Activated CD4-positive, alpha-beta T cell treated with anti-CD3 and anti-CD28 coated beads, Interleukin-2, amount 50 U/mL, for 16 hours (primary cell): ENCODE data around the gene TFCP2L1.

ENCODE experiments used
- DNase-seq: peaks from one replicate; pipeline ENCODE4 v3.0.0-alpha.2; 2020

TFCP2L1 gene

GRCh38 chr2:121212661-121213325 lies 72.2 kb downstream of the TFCP2L1 start:
- DNase-seq = no peak

GRCh38 chr2:121211689-121212151 lies 73.3 kb downstream of the TFCP2L1 start:
- DNase-seq = no peak

GRCh38 chr2:121211251-121211650 lies 73.8 kb downstream of the TFCP2L1 start:
- DNase-seq = no peak

GRCh38 chr2:121210691-121211090 lies 74.3 kb downstream of the TFCP2L1 start:
- DNase-seq = no peak

- no peak for DNase-seq
Measured at GRCh38 chr2:121209014-121209610, 75.9 kb downstream of the TFCP2L1 start.

- DNase-seq = no peak
Measured at GRCh38 chr2:121207494-121207893, 77.5 kb downstream of the TFCP2L1 start.

- DNase-seq = no peak
Measured at GRCh38 chr2:121205321-121205942, 79.6 kb downstream of the TFCP2L1 start.

GRCh38 chr2:121203591-121204249 lies 81.3 kb downstream of the TFCP2L1 start:
- no peak for DNase-seq

- no peak for DNase-seq
Measured at GRCh38 chr2:121202541-121203310, 82.3 kb downstream of the TFCP2L1 start.

- no peak for DNase-seq
Measured at GRCh38 chr2:121201796-121202195, 83.2 kb downstream of the TFCP2L1 start.

GRCh38 chr2:121200419-121201315 lies 84.3 kb downstream of the TFCP2L1 start:
- DNase-seq = no peak

- DNase-seq = no peak
Measured at GRCh38 chr2:121200011-121200347, 85.0 kb downstream of the TFCP2L1 start.

- no peak for DNase-seq
Measured at GRCh38 chr2:121199281-121200010, 85.6 kb downstream of the TFCP2L1 start.

- DNase-seq = no peak
Measured at GRCh38 chr2:121197369-121198091, 87.5 kb downstream of the TFCP2L1 start.

GRCh38 chr2:121196849-121197155 lies 88.2 kb downstream of the TFCP2L1 start:
- no peak for DNase-seq

GRCh38 chr2:121196132-121196848 lies 88.7 kb downstream of the TFCP2L1 start:
- DNase-seq = no peak

GRCh38 chr2:121195036-121195435 lies 90.0 kb downstream of the TFCP2L1 start:
- no peak for DNase-seq

- DNase-seq = no peak
Measured at GRCh38 chr2:121194626-121195025, 90.4 kb downstream of the TFCP2L1 start.

- DNase-seq = no peak
Measured at GRCh38 chr2:121193185-121193584, 91.8 kb downstream of the TFCP2L1 start.

GRCh38 chr2:121192576-121192975 lies 92.4 kb downstream of the TFCP2L1 start:
- no peak for DNase-seq
